ENCODE results near the gene LRRC8A.
A peak's percentile ranks its signal among the peaks of the same experiment; 100 is the strongest.
"Not testable (repeated sequence)": the region's sequence is repeated elsewhere in the genome, so short reads cannot be mapped to it uniquely, and the experiment has no call there.

LRRC8A gene

GRCh38 chr9:128921881-128922763 lies 40.2 kb downstream of the LRRC8A start:
- no peak for DNase-seq (ENCODE audit: low read depth)

- no peak for DNase-seq (ENCODE audit: low read depth)
Measured at GRCh38 chr9:128923493-128923883, 41.6 kb downstream of the LRRC8A start.

GRCh38 chr9:128927731-128928411 lies 45.9 kb downstream of the LRRC8A start:
- DNase-seq (ENCODE audit: low read depth) = no peak

GRCh38 chr9:128928624-128929023 lies 46.7 kb downstream of the LRRC8A start:
- no peak for DNase-seq (ENCODE audit: low read depth)

- DNase-seq (ENCODE audit: low read depth) = no peak
Measured at GRCh38 chr9:128929560-128929959, 47.6 kb downstream of the LRRC8A start.

- DNase-seq (ENCODE audit: low read depth) = no peak
Measured at GRCh38 chr9:128933731-128934130, 51.8 kb downstream of the LRRC8A start.

GRCh38 chr9:128936171-128936865 lies 54.4 kb downstream of the LRRC8A start:
- no peak for DNase-seq (ENCODE audit: low read depth)

GRCh38 chr9:128937310-128938165 lies 55.6 kb downstream of the LRRC8A start:
- DNase-seq (ENCODE audit: low read depth) = no peak

- DNase-seq (ENCODE audit: low read depth) = no peak
Measured at GRCh38 chr9:128940271-128940921, 58.5 kb downstream of the LRRC8A start.

- DNase-seq (ENCODE audit: low read depth) = no peak
Measured at GRCh38 chr9:128940946-128941755, 59.2 kb downstream of the LRRC8A start.

GRCh38 chr9:128943832-128944620 lies 62.1 kb downstream of the LRRC8A start:
- no peak for DNase-seq (ENCODE audit: low read depth)

GRCh38 chr9:128944966-128945365 lies 63.0 kb downstream of the LRRC8A start:
- not testable (repeated sequence) for DNase-seq (ENCODE audit: low read depth)

- DNase-seq (ENCODE audit: low read depth) = no peak
Measured at GRCh38 chr9:128945798-128946501, 64.0 kb downstream of the LRRC8A start.

- DNase-seq (ENCODE audit: low read depth) = no peak
Measured at GRCh38 chr9:128946571-128947276, 64.8 kb downstream of the LRRC8A start.

GRCh38 chr9:128947277-128947526 lies 65.3 kb downstream of the LRRC8A start:
- DNase-seq (ENCODE audit: low read depth) = no peak

- DNase-seq (ENCODE audit: low read depth) = peak; percentile 44
Measured at GRCh38 chr9:128947527-128948301, 65.8 kb downstream of the LRRC8A start, which contains the start of the genes DOLK and NUP188. Gene DOLK, minus strand, starts transcription at chr9:128947603. Its CDS starts 300 bp downstream, at chr9:128947303. Gene NUP188, plus strand, starts transcription at chr9:128947699. Its CDS starts 21 bp downstream, at chr9:128947720.

GRCh38 chr9:128961403-128961802 lies 79.5 kb downstream of the LRRC8A start:
- DNase-seq (ENCODE audit: low read depth) = not testable (repeated sequence)

Measured in GM04503 (cell line).